HG02759 (cell line): ENCODE measurements around the gene ARL14.
A peak's percentile ranks its signal among the peaks of the same experiment; 100 is the strongest.
"Not testable (repeated sequence)": the region's sequence is repeated elsewhere in the genome, so short reads cannot be mapped to it uniquely, and the experiment has no call there.

Experiments used
- ATAC-seq: cut with Tn5 transposase; IDR thresholded peaks from one replicate; pipeline ENCODE4 v1.9.1; 2021; ENCODE audit warnings: mild to moderate bottlenecking, moderate library complexity; ENCODE audit not compliant: unreplicated experiment

Gene ARL14

GRCh38 chr3:160675566-160676124 is 1.3 kb upstream of the ARL14 start:
- ATAC-seq, result no peak

- ATAC-seq, result no peak
Observed at GRCh38 chr3:160677459-160677881, 510 bp downstream of the ARL14 start.

DNA sequence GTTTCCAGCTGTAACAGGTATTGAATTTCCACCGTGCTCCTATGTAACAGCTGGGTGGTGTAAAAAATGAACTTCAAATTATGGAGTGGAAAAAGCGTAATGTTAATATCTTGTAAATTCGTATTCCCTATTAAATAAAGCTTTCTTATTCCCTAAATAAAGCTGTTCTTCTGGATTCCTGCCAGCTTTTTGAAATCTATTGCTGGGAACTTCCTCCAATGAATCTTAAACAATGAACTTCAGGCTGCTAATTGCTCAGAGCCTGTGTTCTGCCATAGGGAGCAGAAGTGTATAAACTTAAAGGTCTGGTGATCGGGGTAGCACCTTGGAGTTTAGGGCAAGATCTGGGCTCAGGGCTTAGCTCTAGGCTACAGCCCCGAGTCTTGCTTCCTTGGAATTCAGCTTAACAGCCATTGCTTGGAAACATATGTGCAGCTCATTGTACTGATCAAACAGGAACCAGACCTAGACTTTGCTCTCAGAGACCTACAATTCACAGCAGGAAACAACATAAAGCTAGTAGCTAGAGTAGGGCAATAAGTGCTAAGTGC is 1.4 kb downstream of the ARL14 start:
- ATAC-seq, result no peak

- no peak for ATAC-seq
Observed at GRCh38 chr3:160684368-160684740, 7.4 kb downstream of the ARL14 start.

DNA sequence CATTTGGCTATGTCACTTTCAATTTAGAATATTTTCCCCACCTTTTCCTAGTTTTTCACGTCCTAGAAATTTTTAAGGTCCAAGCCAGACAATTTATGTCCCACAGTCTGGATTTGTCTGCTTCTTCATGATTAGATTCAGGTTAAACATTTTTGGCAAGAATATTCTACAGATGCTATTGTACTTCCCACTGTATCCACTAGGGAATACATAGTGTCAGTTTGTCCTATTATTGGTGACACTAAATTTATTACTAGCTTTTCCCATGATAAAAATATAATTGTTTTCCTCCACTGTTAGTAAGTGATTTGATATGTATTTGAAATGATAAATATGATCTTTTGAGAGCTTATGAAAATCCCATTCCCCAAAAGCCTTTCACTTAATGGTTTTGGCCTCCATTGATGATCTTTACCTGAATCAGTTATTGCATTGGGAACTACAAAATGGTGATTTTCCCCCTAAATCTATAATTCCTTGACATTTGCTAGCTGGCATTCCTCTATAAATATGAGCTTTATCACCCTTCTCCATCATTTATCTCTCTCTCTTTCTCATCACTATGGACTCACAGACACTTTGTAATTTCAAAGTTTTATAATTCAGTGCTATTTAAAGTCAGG is 8.3 kb downstream of the ARL14 start:
- no peak for ATAC-seq

GRCh38 chr3:160686955-160687535 is 10.1 kb downstream of the ARL14 start:
- no peak for ATAC-seq

DNA sequence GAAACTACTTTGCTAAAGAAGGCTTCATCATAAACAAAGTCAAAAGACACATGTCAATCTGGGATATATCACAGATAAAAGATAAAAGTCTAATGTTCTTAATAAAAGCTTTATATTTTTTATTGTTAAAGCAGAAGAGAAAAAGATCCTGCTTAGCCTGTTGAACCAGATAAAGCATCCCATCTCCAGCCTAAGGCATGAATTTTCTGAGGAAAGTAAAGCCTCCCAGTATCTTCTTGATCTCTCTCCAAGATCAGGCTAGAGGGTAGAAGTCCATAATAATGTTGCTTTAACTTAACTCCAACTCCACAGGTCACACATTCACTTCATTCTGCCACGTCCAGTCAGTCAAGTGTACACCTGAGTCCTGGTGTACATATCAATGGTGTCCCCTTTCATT is 14.2 kb downstream of the ARL14 start:
- no peak for ATAC-seq

- ATAC-seq, result no peak
Observed at GRCh38 chr3:160691962-160692361, 15.0 kb downstream of the ARL14 start.

DNA sequence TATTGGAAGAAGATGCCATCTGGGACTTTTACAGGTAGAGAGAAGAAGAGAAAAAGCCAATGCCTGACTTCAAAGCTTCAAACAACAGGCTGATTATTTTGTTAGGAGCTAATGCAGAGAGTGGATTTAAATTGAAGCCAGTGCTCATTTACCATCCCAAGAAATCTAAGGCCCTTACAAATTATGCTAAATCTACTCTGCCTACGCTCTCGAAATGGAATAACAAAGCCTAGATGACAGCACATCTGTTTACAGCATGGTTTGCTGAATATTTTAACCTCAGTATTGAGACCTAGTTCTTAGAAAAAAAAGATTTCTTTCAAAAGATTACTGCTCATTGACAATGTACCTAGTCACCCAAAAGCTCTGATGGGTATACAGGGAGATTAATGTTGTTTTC is 16.2 kb downstream of the ARL14 start:
- ATAC-seq, result no peak

DNA sequence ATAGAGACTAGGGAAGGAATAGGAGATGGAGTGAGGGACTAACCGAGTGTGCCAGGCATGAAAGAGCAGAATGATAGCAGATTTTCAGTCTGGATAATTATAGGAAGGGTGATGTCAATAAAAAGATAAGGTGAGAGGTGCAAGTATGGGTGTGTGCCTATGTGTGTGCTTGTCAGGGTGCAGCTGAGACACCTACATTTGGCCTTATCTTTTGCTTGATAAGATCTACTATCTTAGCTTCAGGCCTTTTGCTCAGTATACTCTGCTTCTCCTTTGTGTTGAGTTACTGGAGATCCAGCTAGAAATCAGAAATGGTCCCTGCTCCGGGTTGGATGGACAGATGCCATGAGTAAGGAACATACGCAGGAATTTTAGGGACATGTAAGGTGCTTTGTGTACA is 17.4 kb downstream of the ARL14 start:
- no peak for ATAC-seq

- ATAC-seq, result no peak
Observed at GRCh38 chr3:160695003-160695402, 18.0 kb downstream of the ARL14 start.

- no peak for ATAC-seq
Observed at GRCh38 chr3:160695915-160696327, 19.0 kb downstream of the ARL14 start.

DNA sequence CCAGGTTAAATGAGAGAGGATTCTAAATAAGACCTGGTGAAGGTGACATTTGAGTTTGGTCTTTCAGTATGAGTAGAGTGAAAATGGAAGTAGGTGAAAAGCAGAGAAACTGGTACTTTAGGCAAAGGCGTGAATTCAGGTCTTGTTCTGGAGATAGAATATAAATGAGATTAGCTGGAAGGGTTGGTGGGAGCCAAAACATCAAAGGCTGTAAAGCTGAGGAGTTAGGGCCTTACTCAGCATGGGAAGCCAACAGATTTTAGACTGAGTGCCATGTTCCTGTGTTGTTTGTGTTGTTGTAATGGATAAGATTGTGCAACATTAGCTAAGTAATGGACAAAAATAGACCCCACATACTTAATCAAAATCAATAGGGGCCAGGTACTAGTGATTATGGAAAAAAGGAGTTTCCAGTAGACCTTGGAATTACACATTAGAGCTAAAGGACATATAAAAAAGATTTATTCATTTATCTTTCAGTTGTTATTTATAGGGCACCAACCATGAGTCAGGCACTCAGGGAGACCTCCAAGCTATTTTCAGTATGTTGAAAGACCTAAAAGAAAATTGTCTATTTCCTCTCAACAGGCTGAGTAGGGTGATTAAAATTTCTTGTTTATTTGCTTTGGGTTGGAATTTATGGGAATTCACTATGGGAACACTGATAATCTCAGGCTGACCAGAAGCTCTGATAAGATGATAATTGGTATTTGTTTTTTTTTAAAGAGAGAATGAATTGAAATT is 20.8 kb downstream of the ARL14 start:
- no peak for ATAC-seq

DNA sequence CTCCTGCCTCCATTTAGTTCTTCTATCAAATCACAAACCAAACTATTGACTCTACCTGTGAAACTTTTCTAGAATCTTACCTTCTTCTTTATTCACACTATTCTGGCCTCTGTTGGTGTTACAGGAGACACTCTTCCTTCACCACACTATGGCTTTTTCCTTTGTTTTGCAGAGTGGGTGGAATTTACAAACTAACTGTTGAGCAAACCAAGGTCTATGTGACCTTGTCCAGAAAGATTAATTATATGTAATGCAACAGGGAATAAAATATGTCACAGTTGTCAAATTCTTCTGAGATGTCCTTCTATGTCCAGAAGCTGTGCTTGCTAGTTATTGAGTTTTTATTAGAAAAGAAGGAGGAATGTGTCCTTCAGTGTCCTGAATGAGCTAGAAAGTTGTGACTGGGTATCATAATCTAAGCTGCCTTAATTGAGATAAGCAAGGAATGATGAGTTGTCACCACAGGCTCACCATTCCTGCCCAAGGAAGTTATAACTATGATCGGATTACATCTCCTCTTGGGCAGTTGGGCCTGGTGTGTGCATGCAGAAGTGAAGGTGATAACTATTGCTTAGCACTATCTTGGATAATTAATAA is 21.7 kb downstream of the ARL14 start:
- no peak for ATAC-seq

- no peak for ATAC-seq
Observed at GRCh38 chr3:160701490-160701889, 24.5 kb downstream of the ARL14 start.

DNA sequence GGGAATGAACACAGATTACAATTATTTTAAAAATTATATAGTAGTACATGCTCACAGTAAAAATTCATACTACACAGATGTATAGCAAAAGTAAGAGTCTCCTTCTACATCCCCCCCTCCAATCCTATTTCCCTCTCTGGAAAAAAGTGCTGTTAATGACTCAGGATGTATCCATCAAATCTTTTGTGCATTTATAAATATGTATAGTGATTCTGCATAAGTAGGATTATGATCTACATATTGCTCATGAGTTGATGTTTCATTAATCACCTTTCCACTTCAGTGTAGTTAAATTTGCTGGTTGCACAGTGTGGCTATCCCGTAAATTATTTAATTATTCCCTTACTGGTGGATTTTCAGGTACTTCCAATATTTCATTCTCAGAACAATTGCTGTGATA is 25.3 kb downstream of the ARL14 start:
- ATAC-seq, result no peak

GRCh38 chr3:160703974-160704373 is 27.0 kb downstream of the ARL14 start:
- ATAC-seq, result no peak

- ATAC-seq, result peak; percentile 59
Observed at GRCh38 chr3:160707187-160707794, 30.3 kb downstream of the ARL14 start.

DNA sequence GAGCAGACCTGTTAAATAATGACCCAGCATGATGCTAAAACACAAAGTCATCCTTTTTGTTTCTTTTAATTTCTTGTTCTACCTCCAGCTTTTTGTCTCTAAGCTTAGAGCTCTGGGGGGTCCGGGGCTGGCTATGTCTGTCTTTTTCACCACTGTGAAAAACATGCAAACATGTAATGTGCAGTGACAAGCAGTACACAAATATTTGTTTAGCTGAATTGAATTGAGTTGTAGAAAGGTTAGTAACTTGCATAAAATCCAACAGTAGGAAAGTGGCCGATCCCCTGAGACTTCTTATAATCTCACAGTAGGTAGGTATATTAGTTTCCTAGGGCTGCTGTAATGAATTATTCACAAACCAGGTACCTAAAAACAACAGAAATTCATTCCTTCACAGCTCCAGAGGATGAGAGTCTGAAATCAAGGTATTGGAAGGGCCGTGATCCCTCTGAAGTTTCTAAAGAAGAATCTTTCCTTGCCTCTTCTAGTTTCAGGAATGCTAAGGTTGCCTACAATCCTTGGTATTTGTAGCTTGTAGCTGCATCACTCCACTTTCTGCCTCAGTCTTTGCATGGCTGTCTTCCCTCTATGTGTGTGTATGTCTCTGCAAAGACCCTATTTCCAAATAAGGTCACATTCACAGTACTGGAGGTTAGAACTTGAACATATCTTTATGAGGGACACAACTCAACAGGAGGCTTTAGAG is 32.7 kb downstream of the ARL14 start:
- ATAC-seq, result no peak

- ATAC-seq, result not testable (repeated sequence)
Observed at GRCh38 chr3:160713144-160713543, 36.2 kb downstream of the ARL14 start.
